ENCODE measurements around the gene CKAP5.

- TF ChIP-seq EZH2 (IDR thresholded peaks at IDR 0.05) (no peak), EZH2phosphoT487 (IDR thresholded peaks at IDR 0.05) (no peak)
- TF ChIP-seq, protein P1, sequence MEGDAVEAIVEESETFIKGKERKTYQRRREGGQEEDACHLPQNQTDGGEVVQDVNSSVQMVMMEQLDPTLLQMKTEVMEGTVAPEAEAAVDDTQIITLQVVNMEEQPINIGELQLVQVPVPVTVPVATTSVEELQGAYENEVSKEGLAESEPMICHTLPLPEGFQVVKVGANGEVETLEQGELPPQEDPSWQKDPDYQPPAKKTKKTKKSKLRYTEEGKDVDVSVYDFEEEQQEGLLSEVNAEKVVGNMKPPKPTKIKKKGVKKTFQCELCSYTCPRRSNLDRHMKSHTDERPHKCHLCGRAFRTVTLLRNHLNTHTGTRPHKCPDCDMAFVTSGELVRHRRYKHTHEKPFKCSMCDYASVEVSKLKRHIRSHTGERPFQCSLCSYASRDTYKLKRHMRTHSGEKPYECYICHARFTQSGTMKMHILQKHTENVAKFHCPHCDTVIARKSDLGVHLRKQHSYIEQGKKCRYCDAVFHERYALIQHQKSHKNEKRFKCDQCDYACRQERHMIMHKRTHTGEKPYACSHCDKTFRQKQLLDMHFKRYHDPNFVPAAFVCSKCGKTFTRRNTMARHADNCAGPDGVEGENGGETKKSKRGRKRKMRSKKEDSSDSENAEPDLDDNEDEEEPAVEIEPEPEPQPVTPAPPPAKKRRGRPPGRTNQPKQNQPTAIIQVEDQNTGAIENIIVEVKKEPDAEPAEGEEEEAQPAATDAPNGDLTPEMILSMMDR (IDR thresholded peaks at IDR 0.05): no peak
Measured at GRCh38 chr11:46835897-46836296, 10.2 kb downstream of the CKAP5 start.

All from neural progenitor cell (in vitro differentiated cells).